ENCODE data around the gene GRAP2.
A peak's percentile ranks its signal among the peaks of the same experiment; 100 is the strongest.

GRAP2 gene

DNA sequence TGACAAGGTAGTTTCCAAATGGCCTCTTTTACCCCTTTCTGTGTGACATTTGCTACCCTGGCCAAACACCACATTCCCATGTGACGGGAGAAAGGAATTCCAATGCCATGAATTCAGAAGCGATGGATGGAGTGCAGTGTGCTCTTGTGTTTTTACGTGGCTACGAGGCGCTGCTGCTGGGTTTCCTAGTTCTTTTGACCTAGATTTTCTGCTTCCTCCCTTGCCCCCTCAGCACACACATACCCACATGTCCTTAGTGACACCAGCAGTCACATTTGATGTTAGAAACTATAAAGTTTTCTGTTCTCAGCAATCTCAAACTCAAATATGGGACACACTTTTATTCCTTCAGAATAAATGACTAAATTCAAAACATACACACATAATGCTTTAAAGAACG lies 51.5 kb downstream of the GRAP2 start:
- TF ChIP-seq POLR2A (IDR thresholded peaks at IDR 0.05; ENCODE audit: low read length) (no peak), GATA1 (IDR thresholded peaks at IDR 0.05; ENCODE audit: low read depth, low read length) (no peak)
- DNase-seq: no peak

GRCh38 chr22:39953101-39953500 lies 52.2 kb downstream of the GRAP2 start:
- no peak for DNase-seq
- TF ChIP-seq GATA1 (IDR thresholded peaks at IDR 0.05; ENCODE audit: low read depth, low read length) (no peak), POLR2A (IDR thresholded peaks at IDR 0.05; ENCODE audit: low read length) (no peak)

DNA sequence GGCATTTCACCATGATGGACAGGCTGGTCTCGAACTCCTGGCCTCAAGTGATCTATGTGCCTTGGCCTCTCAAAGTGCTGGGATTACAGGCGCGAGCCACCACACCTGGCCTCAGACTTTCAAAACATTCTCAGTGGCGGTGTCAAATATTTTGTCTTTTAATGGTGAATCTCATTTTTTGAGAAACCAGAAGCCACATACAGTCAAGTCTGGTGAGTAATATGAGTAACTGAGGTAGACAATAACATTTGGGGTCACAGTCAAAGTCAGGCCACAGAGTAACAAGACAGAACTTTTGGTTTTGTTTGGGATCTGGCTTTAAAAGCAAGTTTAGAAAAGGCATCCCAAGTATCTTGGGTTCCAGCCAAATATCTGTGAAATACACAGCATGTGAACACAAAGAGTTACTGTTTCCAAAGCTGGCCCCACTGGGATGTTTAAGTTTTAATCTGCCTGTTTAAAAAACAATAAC lies 53.7 kb downstream of the GRAP2 start:
- no peak for DNase-seq
- TF ChIP-seq GATA1 (IDR thresholded peaks at IDR 0.05; ENCODE audit: low read depth, low read length): no peak
- TF ChIP-seq POLR2A (IDR thresholded peaks at IDR 0.05; ENCODE audit: low read length): no peak

DNA sequence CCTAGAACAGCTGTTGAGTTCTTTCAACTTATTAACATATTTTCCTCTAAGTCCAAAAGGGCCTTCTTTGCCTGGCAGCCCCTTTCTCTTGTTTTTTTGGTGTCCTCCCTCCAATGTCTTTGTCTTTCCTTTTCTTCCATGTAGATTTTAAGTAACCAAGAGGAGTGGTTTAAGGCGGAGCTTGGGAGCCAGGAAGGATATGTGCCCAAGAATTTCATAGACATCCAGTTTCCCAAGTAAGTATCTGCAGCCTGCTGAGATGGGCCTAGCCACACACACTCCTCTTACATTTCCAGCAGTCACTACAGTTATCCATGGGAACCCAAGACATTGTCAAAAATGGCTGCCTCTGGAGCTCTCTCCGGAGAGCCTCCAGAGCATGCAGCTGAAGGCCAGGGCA lies 54.8 kb downstream of the GRAP2 start:
- no peak for DNase-seq
- TF ChIP-seq POLR2A (IDR thresholded peaks at IDR 0.05; ENCODE audit: low read length): no peak
- TF ChIP-seq GATA1 (IDR thresholded peaks at IDR 0.05; ENCODE audit: low read depth, low read length): no peak

DNA sequence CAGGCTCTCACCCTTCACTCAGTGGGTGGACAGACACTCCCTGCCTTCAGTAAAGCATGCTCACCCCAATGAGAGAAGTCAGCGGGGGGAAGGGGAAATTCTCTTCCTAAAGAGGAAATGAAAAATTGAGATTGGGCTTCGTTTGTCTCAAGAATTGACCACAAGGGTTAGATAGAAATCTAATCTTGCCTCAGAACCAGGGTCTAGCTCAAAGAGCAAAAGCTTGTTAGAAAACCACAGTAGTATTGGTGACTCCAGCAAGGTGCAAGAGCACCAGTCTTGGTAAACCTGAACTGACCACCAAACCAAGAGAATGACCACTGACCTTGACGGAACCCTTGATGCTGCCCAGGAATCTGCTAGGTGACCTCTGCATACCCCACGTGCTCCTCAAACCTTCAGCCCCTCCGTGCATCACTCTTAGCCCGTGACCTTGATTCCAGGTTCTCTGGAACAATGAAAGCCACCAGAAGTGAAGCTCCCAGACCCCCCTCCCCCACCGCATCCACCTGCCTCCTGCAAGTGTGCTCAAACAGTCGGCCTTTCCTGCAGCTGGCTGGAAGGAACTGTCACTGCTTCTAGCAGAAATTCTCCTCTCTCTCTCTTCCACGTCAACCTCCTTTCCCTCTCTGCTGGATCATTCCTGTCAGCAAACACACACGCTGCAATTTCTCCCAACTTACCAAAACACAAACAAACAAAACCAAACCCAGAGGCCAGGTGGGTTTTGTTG lies 56.2 kb downstream of the GRAP2 start:
- TF ChIP-seq POLR2A (IDR thresholded peaks at IDR 0.05; ENCODE audit: low read length): no peak
- no peak for TF ChIP-seq GATA1 (IDR thresholded peaks at IDR 0.05; ENCODE audit: low read depth, low read length)

GRCh38 chr22:39958009-39958711 lies 57.3 kb downstream of the GRAP2 start:
- TF ChIP-seq GATA1 (IDR thresholded peaks at IDR 0.05; ENCODE audit: low read depth, low read length): no peak
- TF ChIP-seq POLR2A (IDR thresholded peaks at IDR 0.05; ENCODE audit: low read length): no peak

More for the DNA sequence above, 56.2 kb downstream of the GRAP2 start:
- peak in 1 of 2 experiments; percentile 58 for DNase-seq

DNA sequence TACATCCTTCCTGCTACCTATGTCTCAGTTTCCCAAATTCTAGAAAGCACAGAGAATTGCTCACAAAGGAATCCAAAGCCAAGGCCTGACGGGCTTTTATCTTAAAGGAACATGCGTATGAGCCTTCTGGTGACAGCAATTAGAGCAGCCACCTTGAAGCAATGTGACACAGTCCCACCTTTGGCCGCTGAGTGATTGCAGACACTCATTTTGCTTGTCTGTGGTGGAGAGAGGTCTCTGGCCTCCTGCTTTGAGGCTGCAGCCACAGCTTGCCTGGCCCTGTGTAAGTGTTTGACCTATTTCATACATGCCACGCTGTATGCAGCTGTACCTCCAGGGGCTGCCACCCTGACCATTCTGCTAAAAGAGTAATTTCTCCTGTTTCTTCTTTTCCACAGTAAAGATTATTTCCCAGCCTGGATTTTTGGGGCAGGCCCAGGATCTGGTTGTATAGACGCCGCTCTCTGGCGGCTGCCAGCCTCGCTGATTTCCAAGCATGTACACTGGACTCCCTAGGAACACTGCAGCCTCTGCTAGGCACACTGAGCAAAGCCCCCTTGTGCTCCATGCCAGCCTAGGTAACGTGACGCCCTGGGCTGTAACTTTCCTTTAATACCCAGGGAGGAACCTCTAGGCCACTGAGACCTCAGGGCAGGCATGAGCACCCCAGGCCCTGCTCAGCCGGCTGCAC lies 58.2 kb downstream of the GRAP2 start:
- peak in 1 of 2 experiments; percentile 66 for DNase-seq
- TF ChIP-seq GATA1 (IDR thresholded peaks at IDR 0.05; ENCODE audit: low read depth, low read length) (no peak), POLR2A (IDR thresholded peaks at IDR 0.05; ENCODE audit: low read length) (no peak)

More at GRCh38 chr22:39958009-39958711, 57.3 kb downstream of the GRAP2 start:
- DNase-seq: no peak

DNA sequence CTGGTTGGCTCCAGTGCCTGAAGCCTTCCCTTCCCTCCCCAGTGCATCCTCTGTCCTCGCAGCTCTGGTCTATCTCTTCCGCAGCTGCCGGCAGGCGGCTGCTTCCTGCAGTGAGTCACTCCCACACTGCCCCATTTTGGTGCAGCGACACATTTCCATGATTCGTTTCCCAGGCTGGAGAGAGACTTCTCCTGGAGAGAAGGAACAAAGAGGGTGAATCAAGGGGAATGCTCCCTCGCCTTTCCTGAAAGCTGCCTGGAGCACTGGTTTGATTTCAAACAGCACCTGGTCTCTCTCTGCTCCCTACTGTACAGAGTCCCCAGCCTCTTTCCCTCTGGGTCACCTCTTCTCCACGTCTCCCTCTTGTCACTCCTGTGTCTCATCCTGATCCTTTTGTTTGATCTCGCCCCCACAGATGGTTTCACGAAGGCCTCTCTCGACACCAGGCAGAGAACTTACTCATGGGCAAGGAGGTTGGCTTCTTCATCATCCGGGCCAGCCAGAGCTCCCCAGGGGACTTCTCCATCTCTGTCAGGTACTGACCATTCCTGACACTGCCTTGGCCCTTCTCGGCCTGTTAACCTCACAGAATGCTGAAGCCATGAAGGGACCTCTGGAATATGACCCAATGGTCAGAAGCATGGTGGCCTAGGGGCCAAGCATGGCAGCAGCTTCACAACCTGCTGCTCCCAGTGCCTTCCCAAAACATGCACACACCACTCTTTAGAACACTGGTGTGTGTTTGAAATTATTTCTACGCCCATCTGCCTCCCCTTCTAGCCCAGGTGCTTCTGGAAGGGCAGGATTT lies 59.0 kb downstream of the GRAP2 start, which contains the start of gene TMA7B:
TMA7B (plus strand) TSS at position 758 of the 808 bp plus-strand sequence. CDS start 3,978 bp downstream, outside the sequence.
- no peak for DNase-seq
- no peak for TF ChIP-seq GATA1 (IDR thresholded peaks at IDR 0.05; ENCODE audit: low read depth, low read length)

- TF ChIP-seq GATA1 (IDR thresholded peaks at IDR 0.05; ENCODE audit: low read depth, low read length) (no peak), POLR2A (IDR thresholded peaks at IDR 0.05; ENCODE audit: low read length) (peak; percentile 64)
- peak; percentile 88 to 89 for DNase-seq
These were observed 60.2 kb downstream of the GRAP2 start for GRCh38 chr22:39960791-39961746.

DNA sequence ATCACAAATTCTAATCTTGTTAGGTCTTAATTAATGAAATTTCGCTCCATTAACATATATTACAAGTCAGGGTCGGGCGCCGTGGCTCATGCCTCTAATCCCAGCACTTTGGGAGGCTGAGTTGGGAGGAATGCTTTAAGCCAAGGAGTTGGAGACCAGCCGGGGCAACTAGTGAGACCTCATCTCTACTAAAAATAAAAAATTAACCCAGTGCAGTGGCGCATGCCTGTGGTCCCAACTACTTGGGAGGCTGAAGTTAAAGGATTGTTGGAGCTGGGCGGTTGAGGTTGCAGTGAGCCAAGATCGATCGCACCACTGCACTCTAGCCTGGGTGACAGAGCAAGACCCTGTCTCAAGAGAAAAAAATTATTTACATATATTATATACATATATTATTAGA lies 61.2 kb downstream of the GRAP2 start:
- no peak for DNase-seq
- TF ChIP-seq POLR2A (IDR thresholded peaks at IDR 0.05; ENCODE audit: low read length): no peak
- no peak for TF ChIP-seq GATA1 (IDR thresholded peaks at IDR 0.05; ENCODE audit: low read depth, low read length)

DNA sequence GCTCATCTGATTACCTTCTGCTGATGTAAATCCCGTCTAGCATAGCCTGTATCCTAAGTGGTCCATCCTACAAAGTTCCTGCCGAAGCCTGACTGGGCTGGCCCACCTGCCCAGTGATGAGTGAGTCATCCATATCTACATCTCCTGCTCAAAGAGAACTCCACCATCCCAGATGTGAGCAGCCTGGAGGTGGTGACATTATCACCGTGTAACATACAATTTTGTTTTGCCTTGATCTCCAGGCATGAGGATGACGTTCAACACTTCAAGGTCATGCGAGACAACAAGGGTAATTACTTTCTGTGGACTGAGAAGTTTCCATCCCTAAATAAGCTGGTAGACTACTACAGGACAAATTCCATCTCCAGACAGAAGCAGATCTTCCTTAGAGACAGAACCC lies 64.9 kb downstream of the GRAP2 start:
- peak; percentile 88 to 92 for DNase-seq
- TF ChIP-seq GATA1 (IDR thresholded peaks at IDR 0.05; ENCODE audit: low read depth, low read length): no peak
- peak; percentile 18 for TF ChIP-seq POLR2A (IDR thresholded peaks at IDR 0.05; ENCODE audit: low read length)

DNA sequence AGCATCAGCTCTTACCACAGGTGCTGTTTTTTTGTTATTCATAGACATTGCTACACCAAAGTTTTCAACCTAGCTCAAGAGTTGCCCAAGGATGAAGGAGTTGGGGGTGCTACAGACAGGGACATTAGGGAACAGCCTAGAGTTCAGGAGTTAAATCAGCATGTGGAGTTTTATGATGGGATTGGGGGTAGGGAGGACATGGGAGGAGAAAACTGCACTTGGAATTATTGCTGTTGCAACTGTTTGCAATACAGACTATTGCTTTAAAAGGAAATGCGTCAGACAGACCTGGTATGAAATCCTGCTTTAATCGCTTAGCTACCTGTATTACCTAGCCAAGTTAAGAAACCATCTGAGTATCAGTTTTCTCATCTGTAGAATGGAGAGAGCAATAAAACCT lies 65.6 kb downstream of the GRAP2 start:
- TF ChIP-seq POLR2A (IDR thresholded peaks at IDR 0.05; ENCODE audit: low read length) (no peak), GATA1 (IDR thresholded peaks at IDR 0.05; ENCODE audit: low read depth, low read length) (no peak)
- peak; percentile 40 to 71 for DNase-seq

Measured in erythroblast (primary cell).